ENCODE data around the gene NEK7. TPM values are rescaled to one million over a fixed set of nuclear protein-coding genes. Genes with fewer than 3 reads are reported as not detected.

Gene NEK7
- total RNA-seq, 1 donor from 2014 or later, result 98.1 TPM

DNA sequence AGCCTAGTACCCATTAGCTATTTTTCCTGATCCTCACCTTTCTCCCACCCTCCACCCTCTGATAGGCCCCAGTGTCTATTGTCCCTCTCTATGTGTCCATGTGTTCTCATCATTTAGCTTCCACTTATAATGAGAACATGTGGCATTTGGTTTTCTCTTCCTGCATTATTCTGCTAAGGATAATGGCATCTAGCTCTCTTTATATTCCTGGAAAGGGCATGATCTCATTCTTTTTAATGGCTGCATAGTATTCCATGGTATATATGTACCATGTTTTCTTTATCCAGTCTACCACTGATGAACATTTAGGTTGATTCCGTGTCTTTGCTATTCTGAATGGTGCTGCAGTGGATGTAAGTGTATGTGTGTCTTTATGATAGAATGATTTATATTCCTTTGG lies 178.9 kb downstream of the NEK7 start:
- no peaks in the 10 kb centered on the region for H3K36me3 ChIP-seq
- DNase-seq, result no peak
- no peaks in the 10 kb centered on the region for H3K9me3 ChIP-seq
- no peak for ATAC-seq
- TF ChIP-seq, protein P1, sequence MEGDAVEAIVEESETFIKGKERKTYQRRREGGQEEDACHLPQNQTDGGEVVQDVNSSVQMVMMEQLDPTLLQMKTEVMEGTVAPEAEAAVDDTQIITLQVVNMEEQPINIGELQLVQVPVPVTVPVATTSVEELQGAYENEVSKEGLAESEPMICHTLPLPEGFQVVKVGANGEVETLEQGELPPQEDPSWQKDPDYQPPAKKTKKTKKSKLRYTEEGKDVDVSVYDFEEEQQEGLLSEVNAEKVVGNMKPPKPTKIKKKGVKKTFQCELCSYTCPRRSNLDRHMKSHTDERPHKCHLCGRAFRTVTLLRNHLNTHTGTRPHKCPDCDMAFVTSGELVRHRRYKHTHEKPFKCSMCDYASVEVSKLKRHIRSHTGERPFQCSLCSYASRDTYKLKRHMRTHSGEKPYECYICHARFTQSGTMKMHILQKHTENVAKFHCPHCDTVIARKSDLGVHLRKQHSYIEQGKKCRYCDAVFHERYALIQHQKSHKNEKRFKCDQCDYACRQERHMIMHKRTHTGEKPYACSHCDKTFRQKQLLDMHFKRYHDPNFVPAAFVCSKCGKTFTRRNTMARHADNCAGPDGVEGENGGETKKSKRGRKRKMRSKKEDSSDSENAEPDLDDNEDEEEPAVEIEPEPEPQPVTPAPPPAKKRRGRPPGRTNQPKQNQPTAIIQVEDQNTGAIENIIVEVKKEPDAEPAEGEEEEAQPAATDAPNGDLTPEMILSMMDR (IDR thresholded peaks at IDR 0.05), result no peak
- no peak overlapping the region for H3K4me3 ChIP-seq
- no peaks in the 10 kb centered on the region for H3K27me3 ChIP-seq (ENCODE audit: low read depth)
- intact Hi-C loops (cut with DNase I), result no loop called here
- H3K4me1 ChIP-seq, result no peaks in the 10 kb centered on the region
- no peak overlapping the region for H3K27ac ChIP-seq

DNA sequence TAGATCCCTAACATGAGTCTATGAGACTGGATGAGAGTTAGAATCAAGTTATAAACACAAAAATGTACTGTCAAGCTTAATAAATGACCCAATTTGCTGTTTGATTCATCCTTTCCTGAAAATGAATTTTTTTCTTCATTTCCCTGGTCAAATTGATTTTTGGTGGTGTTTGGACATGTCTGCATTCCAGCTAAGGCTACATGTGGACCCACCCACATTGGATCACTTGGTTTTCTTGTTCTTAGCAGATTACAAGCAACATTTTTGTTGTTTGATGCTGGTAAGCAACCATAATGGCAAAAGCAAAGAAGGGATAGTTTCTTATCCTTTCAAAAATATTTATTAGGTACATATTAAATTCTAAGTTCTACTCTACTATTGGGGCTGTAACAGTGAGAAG lies 181.1 kb downstream of the NEK7 start:
- intact Hi-C loops (cut with DNase I), result no loop called here
- no peak overlapping the region for H3K27ac ChIP-seq
- TF ChIP-seq, protein P1 (IDR thresholded peaks at IDR 0.05), result no peak

DNA sequence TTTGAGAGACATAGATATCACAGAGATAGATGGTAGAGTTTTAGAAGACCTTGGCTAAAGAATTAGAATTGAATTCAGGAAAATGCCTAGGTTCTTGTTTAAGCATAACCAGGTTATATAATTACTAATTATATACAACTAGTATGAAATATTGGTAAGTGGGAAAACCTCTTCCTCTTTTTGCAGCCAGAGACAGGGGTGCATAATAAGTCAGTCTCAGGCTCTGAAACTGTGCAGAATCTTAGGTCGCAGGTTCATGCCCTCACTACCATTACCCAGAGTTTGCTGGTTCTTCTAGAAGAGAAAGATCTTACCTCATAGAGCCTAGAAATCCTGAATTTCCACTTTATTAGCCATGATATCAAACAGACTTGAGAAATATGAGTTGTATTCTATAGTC lies 183.3 kb downstream of the NEK7 start:
- Histone ChIP-seq H3K9me3 (no peaks in the 10 kb centered on the region), H3K27ac (no peak overlapping the region), H3K36me3 (no peaks in the 10 kb centered on the region), H3K4me3 (no peak overlapping the region), H3K27me3 (ENCODE audit: low read depth) (no peaks in the 10 kb centered on the region), H3K4me1 (no peaks in the 10 kb centered on the region)
- DNase-seq (no peak), ATAC-seq (no peak)
- intact Hi-C loops (cut with DNase I), result no loop called here
- TF ChIP-seq, protein P1 (IDR thresholded peaks at IDR 0.05), result no peak

More for the DNA sequence above, 181.1 kb downstream of the NEK7 start:
- no peaks in the 10 kb centered on the region for H3K27me3 ChIP-seq (ENCODE audit: low read depth)
- ATAC-seq (no peak), DNase-seq (no peak)
- no peaks in the 10 kb centered on the region for H3K4me1 ChIP-seq
- no peaks in the 10 kb centered on the region for H3K9me3 ChIP-seq
- H3K4me3 ChIP-seq, result no peak overlapping the region
- H3K36me3 ChIP-seq, result no peaks in the 10 kb centered on the region

DNA sequence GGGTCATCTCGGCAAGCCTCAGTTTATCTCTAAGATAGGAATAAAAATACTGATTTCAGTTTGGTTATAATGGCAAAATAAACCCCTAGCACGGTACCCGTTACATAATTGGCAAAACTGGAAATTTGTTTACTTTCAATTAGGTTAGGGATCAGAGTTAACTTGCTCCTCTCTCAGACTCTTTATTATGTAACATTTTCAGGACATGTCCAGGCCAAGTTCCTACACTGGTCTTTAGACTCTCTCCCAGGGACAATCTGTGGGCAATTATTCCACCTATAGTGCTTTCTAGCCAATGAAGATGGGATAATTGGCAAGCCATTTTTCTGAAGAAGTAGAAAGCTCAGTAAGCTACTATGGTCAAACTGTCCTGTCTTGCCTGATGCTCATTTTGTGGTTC lies 189.4 kb downstream of the NEK7 start:
- no peaks in the 10 kb centered on the region for H3K27me3 ChIP-seq (ENCODE audit: low read depth)
- H3K27ac ChIP-seq, result no peak overlapping the region
- no peak for DNase-seq
- H3K36me3 ChIP-seq, result no peaks in the 10 kb centered on the region
- ATAC-seq, result no peak
- intact Hi-C loops (cut with DNase I), result no loop called here
- no peaks in the 10 kb centered on the region for H3K4me1 ChIP-seq
- H3K4me3 ChIP-seq, result no peak overlapping the region
- TF ChIP-seq, protein P1 (IDR thresholded peaks at IDR 0.05), result no peak
- H3K9me3 ChIP-seq, result no peaks in the 10 kb centered on the region

DNA sequence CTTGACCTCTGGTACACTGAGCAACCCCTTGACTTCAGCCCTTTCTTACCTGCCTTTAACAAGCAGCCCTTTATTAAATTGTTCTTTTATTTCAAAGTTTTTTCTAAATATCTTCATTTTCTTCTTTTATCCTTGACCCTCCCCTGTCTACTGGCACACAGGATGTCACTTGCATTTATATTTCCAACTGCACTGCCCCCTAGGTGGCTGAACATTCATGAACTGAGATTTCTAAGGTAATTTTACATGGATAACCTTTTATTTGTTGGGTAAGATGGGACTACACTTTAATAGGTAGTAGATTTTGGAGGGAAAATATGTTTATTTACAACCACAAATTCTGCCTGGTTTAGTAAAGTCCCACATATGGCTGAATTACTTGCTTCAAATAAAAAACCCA lies 193.7 kb downstream of the NEK7 start:
- H3K36me3 ChIP-seq, result no peaks in the 10 kb centered on the region
- TF ChIP-seq, protein P1 (IDR thresholded peaks at IDR 0.05), result no peak
- H3K27me3 ChIP-seq (ENCODE audit: low read depth), result no peaks in the 10 kb centered on the region
- ATAC-seq, result no peak
- no peak for DNase-seq
- no peak overlapping the region for H3K27ac ChIP-seq
- no peaks in the 10 kb centered on the region for H3K4me1 ChIP-seq
- H3K4me3 ChIP-seq, result no peak overlapping the region
- intact Hi-C loops (cut with DNase I), result no loop called here
- H3K9me3 ChIP-seq, result no peaks in the 10 kb centered on the region

All from lower lobe of right lung (tissue), 2 donors.